Measurements from ENCODE around the gene SEC16A.

DNA sequence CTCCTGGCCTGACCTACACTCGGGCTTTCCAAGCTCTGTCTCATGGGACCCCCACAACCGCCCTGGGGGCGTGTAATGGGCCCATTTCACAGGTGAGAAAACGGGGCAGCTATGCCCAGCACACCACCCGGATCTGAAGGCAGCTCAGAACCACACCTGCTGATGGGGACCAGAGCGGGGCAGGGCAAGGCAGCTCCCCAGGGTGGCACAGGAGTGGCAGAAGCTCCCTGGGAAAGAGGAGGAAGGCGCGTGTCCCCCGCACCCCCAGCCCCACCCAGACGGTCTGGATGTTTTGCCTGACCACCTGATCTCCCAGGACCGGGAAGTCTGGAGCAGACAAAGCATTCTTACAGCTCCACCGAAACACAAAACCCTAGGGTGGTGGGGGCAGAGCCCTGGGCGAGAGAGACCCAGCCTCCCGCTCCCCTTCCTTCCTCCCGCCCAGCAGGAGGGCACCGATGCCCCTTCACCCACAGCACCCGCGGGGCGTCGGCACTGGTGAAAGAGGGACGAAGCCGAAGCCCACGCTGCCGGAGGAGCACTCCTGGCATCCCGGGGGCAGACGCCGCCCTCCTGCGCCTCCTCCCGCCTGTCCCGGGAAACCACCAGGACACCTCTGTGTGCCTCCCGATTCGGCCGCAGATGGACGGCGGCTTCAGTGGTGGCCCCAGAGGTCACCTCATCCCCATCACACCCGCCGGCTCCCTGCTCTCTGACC, 48.5 kb upstream of the SEC16A start:
- TF ChIP-seq POLR2AphosphoS5 (IDR thresholded peaks at IDR 0.05) (no peak), POLR2A (IDR thresholded peaks at IDR 0.05) (no peak), EP300 (IDR thresholded peaks at IDR 0.05) (no peak)
- TF ChIP-seq, protein P1, sequence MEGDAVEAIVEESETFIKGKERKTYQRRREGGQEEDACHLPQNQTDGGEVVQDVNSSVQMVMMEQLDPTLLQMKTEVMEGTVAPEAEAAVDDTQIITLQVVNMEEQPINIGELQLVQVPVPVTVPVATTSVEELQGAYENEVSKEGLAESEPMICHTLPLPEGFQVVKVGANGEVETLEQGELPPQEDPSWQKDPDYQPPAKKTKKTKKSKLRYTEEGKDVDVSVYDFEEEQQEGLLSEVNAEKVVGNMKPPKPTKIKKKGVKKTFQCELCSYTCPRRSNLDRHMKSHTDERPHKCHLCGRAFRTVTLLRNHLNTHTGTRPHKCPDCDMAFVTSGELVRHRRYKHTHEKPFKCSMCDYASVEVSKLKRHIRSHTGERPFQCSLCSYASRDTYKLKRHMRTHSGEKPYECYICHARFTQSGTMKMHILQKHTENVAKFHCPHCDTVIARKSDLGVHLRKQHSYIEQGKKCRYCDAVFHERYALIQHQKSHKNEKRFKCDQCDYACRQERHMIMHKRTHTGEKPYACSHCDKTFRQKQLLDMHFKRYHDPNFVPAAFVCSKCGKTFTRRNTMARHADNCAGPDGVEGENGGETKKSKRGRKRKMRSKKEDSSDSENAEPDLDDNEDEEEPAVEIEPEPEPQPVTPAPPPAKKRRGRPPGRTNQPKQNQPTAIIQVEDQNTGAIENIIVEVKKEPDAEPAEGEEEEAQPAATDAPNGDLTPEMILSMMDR (IDR thresholded peaks at IDR 0.05): no peak
